Activated T-cell treated with anti-CD3 and anti-CD28 coated beads, Interleukin-2, amount 50 U/mL, for 24 hours (primary cell): Measurements from ENCODE around the gene THSD7B.

Source experiments
- DNase-seq: peaks from one replicate; pipeline ENCODE4 v3.0.0-alpha.2; 2020
- H3K27ac Mint-ChIP-seq: 2 replicates; pipeline ENCODE4 v1.8.0; 2020; ENCODE audit warnings: mild to moderate bottlenecking, mixed read lengths
- H3K27me3 Mint-ChIP-seq: 2 replicates; pipeline ENCODE4 v1.8.0; 2020; ENCODE audit warnings: mixed read lengths
- H3K36me3 Mint-ChIP-seq: 2 replicates; pipeline ENCODE4 v1.8.0; 2020; ENCODE audit warnings: low read depth, mixed read lengths
- H3K4me1 Mint-ChIP-seq: 2 replicates; pipeline ENCODE4 v1.8.0; 2020; ENCODE audit warnings: low read depth, mixed read lengths
- H3K4me3 Mint-ChIP-seq: 2 replicates; pipeline ENCODE4 v1.8.0; 2020; ENCODE audit warnings: mild to moderate bottlenecking, moderate library complexity, mixed read lengths
- H3K9me3 Mint-ChIP-seq: 2 replicates; pipeline ENCODE4 v1.8.0; 2020; ENCODE audit warnings: mixed read lengths

THSD7B gene

GRCh38 chr2:137211761-137212160 lies 446.4 kb downstream of the THSD7B start:
- H3K36me3 Mint-ChIP-seq: no peaks in the 10 kb centered on the region
- no peaks in the 10 kb centered on the region for H3K4me1 Mint-ChIP-seq
- no peak for DNase-seq

DNA sequence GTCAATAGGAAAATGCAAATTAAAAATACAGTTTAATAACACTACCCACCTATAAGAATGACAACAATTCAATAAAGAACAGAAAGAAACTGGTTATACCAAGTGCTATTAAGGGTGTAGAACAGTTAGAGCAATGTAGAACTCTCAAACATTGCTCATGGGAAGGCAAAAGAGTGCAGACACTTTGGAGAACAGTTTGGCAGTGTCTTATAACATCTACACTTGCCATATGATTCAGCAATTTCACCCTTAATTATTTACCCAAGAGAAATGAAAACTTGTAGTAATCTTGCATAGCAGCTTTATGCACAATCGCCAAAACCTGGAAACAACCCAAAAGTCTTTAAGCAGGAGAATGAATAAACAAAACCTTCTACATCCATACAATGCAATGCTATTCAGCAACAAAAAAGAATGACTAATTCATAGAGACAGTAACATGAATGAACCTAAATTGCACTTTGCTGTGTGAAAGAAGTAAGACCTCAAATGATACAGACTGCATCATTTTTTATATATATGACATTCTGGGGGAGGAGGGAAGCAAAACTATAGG lies 455.2 kb downstream of the THSD7B start:
- Mint-ChIP-seq H3K27me3 (no peaks in the 10 kb centered on the region), H3K4me3 (no peak overlapping the region), H3K4me1 (no peaks in the 10 kb centered on the region), H3K9me3 (no peaks in the 10 kb centered on the region), H3K36me3 (no peaks in the 10 kb centered on the region), H3K27ac (no peak overlapping the region)
- DNase-seq: no peak

More at GRCh38 chr2:137211761-137212160, 446.4 kb downstream of the THSD7B start:
- no peak overlapping the region for H3K4me3 Mint-ChIP-seq
- no peak overlapping the region for H3K27ac Mint-ChIP-seq
- H3K9me3 Mint-ChIP-seq: no peaks in the 10 kb centered on the region
- H3K27me3 Mint-ChIP-seq: no peaks in the 10 kb centered on the region

DNA sequence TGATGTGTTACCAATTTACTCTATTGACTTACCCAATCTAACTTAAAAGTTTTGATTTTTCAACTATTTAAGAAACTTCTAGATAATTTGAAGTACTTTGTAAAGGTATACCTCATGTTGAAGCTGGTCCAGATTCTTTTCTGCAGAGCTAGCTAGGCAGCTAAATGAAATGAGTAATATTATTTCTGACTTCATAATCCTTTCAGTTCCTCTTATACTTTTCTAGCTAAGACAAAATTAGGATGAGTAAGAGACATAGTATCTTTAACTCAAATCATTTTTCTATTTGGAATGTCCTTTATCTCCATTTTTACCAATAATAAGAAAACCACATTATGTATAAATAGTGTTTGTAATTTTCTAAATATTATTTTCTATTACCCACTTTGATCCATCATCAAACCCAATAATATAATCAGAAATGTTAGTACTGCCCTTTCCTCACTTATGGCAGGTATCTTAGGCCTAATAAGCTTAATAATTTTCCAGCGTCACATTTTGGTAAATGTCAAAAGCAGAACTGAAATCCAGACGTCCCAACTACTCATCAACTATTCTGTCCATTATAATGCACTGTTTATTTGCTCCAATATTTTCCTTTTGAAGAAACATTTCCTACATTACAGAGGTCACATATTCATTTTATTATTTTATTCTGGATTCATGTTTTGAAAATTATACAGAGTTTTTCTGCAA lies 456.6 kb downstream of the THSD7B start:
- Mint-ChIP-seq H3K27me3 (no peaks in the 10 kb centered on the region), H3K4me1 (no peaks in the 10 kb centered on the region), H3K9me3 (no peaks in the 10 kb centered on the region), H3K27ac (no peak overlapping the region), H3K4me3 (no peak overlapping the region), H3K36me3 (no peaks in the 10 kb centered on the region)
- DNase-seq: no peak

DNA sequence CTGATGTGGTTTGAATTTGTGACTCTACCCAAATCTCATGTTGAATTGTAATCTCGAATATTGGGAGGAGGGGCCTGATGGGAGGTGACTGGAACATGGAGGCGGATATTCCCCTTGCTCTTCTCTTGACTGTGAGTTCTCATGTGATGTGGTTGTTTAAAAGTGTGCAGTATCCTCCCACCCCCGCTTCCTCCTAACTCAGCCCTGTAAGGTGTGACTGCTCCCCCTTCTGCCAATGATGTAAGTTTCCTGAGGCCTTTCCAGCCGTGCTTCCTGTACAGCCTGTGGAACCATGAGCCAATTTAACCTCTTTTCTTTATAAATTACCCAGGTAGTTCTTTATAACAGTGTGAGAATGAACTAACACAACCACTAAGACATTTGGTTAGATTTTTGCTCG lies 458.4 kb downstream of the THSD7B start:
- DNase-seq: no peak
- H3K27me3 Mint-ChIP-seq: no peaks in the 10 kb centered on the region
- H3K4me1 Mint-ChIP-seq: no peaks in the 10 kb centered on the region
- no peak overlapping the region for H3K27ac Mint-ChIP-seq
- H3K9me3 Mint-ChIP-seq: no peaks in the 10 kb centered on the region
- H3K36me3 Mint-ChIP-seq: no peaks in the 10 kb centered on the region
- no peak overlapping the region for H3K4me3 Mint-ChIP-seq

DNA sequence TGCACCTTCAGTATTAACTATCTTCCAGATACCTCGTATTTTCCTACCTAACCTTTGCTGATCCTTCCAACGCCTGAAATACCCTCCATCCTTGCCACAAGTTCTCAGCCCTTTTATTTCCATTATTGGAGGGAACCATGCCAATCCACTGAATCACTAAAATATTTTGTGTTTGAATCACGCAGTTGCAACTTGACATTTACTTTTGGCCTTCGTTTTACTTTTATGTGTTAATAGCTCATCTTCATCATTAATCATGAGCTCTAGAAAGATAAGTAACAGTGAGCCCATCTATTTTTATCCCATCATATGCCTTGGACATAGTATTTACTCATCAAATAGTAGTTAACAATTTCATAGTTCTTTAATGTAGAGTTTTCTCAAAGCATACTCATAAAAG lies 463.2 kb downstream of the THSD7B start:
- no peaks in the 10 kb centered on the region for H3K9me3 Mint-ChIP-seq
- DNase-seq: no peak
- H3K27ac Mint-ChIP-seq: no peak overlapping the region
- no peaks in the 10 kb centered on the region for H3K27me3 Mint-ChIP-seq
- no peaks in the 10 kb centered on the region for H3K4me1 Mint-ChIP-seq
- H3K4me3 Mint-ChIP-seq: no peak overlapping the region
- no peaks in the 10 kb centered on the region for H3K36me3 Mint-ChIP-seq

DNA sequence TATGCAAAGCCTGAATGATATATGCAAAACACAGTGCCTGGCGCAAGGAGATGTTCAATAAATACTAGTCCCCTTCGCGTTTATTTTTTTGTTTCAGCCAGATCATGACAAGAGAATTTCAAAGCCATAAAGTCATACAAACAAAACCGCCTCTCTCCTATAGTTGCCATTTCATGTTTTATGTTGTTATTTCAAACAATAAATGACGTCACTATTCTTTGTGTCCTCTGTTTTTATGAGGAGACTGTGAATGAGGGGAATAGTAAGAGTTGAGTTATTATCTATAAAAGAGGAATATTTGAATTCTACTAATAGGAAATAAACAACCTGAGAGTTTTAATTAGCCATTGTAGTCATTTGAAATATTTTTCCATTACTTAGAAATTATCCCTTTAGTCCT lies 464.5 kb downstream of the THSD7B start:
- no peaks in the 10 kb centered on the region for H3K4me1 Mint-ChIP-seq
- no peak overlapping the region for H3K4me3 Mint-ChIP-seq

GRCh38 chr2:137231628-137232027 lies 466.3 kb downstream of the THSD7B start:
- Mint-ChIP-seq H3K4me1 (no peaks in the 10 kb centered on the region), H3K27ac (no peak overlapping the region), H3K36me3 (no peaks in the 10 kb centered on the region), H3K4me3 (no peak overlapping the region), H3K27me3 (no peaks in the 10 kb centered on the region), H3K9me3 (no peaks in the 10 kb centered on the region)
- no peak for DNase-seq

More for the DNA sequence above, 464.5 kb downstream of the THSD7B start:
- no peaks in the 10 kb centered on the region for H3K36me3 Mint-ChIP-seq
- no peak overlapping the region for H3K27ac Mint-ChIP-seq
- H3K27me3 Mint-ChIP-seq: no peaks in the 10 kb centered on the region
- no peak for DNase-seq
- no peaks in the 10 kb centered on the region for H3K9me3 Mint-ChIP-seq

- no peaks in the 10 kb centered on the region for H3K9me3 Mint-ChIP-seq
- H3K27ac Mint-ChIP-seq: no peak overlapping the region
- no peaks in the 10 kb centered on the region for H3K27me3 Mint-ChIP-seq
- DNase-seq: no peak
- H3K4me3 Mint-ChIP-seq: no peak overlapping the region
- H3K36me3 Mint-ChIP-seq: no peaks in the 10 kb centered on the region
- H3K4me1 Mint-ChIP-seq: no peaks in the 10 kb centered on the region
Measured at GRCh38 chr2:137232076-137232475, 466.7 kb downstream of the THSD7B start.

GRCh38 chr2:137233091-137233490 lies 467.7 kb downstream of the THSD7B start:
- H3K27me3 Mint-ChIP-seq: no peaks in the 10 kb centered on the region
- H3K36me3 Mint-ChIP-seq: no peaks in the 10 kb centered on the region
- no peaks in the 10 kb centered on the region for H3K9me3 Mint-ChIP-seq
- no peak overlapping the region for H3K4me3 Mint-ChIP-seq
- H3K27ac Mint-ChIP-seq: no peak overlapping the region
- DNase-seq: no peak
- H3K4me1 Mint-ChIP-seq: no peaks in the 10 kb centered on the region

DNA sequence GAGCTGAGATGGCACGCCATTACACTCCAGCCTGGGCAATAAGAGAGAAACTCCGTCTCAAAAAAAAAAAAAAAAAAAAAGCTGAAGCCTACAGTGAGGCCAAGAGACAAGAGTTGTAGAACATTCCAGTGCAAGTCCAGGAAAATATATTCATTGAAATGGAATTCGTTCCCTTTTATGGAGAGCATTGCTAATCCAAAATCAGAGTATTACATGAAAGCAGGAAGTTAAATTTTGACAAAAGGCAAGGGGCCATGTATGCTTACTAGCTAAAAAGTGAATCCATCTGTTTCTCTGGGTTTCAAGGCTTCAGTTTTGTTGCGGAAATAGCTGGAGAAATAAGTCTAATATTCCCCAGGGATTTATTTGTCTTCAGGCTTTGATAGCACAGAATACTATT lies 471.7 kb downstream of the THSD7B start:
- no peak overlapping the region for H3K4me3 Mint-ChIP-seq

DNA sequence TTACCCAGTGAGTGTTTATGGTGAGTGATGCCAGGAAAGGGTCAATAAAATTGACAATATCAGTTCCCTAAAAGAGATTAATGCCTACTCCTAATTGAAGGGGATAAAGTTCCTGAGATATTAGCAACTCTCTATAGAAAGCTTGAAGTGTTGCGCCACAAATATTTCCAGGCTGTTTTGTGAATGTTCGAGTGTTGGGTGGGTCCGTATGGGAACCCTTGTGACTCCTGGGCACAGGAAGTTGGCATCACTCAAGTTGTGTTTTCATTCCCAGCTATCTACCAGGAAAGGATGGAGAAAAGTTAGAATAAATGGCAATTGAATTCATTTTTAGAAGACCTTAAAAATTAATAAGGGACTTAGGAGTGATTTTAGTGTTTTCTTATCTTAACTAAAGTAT lies 472.7 kb downstream of the THSD7B start:
- no peaks in the 10 kb centered on the region for H3K4me1 Mint-ChIP-seq
- no peaks in the 10 kb centered on the region for H3K27me3 Mint-ChIP-seq
- no peaks in the 10 kb centered on the region for H3K9me3 Mint-ChIP-seq
- no peak for DNase-seq
- H3K4me3 Mint-ChIP-seq: no peak overlapping the region
- H3K27ac Mint-ChIP-seq: no peak overlapping the region
- H3K36me3 Mint-ChIP-seq: no peaks in the 10 kb centered on the region

More for the DNA sequence above, 471.7 kb downstream of the THSD7B start:
- no peaks in the 10 kb centered on the region for H3K4me1 Mint-ChIP-seq
- H3K36me3 Mint-ChIP-seq: no peaks in the 10 kb centered on the region
- H3K27me3 Mint-ChIP-seq: no peaks in the 10 kb centered on the region
- no peak overlapping the region for H3K27ac Mint-ChIP-seq
- DNase-seq: no peak
- H3K9me3 Mint-ChIP-seq: no peaks in the 10 kb centered on the region

GRCh38 chr2:137249463-137250130 lies 484.3 kb downstream of the THSD7B start:
- no peak for DNase-seq
- Mint-ChIP-seq H3K9me3 (no peaks in the 10 kb centered on the region), H3K4me1 (no peaks in the 10 kb centered on the region), H3K27ac (no peak overlapping the region), H3K4me3 (no peak overlapping the region), H3K36me3 (no peaks in the 10 kb centered on the region), H3K27me3 (no peaks in the 10 kb centered on the region)

GRCh38 chr2:137250401-137250800 lies 485.1 kb downstream of the THSD7B start:
- Mint-ChIP-seq H3K27ac (no peak overlapping the region), H3K4me1 (no peaks in the 10 kb centered on the region), H3K27me3 (no peaks in the 10 kb centered on the region), H3K4me3 (no peak overlapping the region), H3K9me3 (no peaks in the 10 kb centered on the region), H3K36me3 (no peaks in the 10 kb centered on the region)
- DNase-seq: no peak

DNA sequence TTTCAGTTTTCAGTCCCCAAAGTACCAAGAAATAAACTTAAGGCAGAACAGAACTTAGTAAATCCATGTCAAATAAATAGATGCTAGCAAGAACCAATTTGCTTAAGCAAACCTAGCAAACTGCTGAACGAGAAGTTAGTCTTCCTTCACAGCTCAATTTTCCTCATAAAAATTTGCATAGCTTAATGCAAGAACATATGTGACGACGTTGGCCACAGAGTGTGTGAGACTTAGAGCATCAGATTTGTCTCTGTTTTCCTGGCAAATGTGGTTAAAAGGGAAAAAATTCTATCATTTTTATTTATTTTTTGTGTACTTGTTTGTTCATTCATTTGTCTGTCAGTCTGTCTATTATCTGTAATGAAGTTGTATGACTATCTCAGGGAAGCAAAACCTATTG lies 485.7 kb downstream of the THSD7B start:
- no peaks in the 10 kb centered on the region for H3K4me1 Mint-ChIP-seq
- H3K4me3 Mint-ChIP-seq: no peak overlapping the region
- H3K36me3 Mint-ChIP-seq: no peaks in the 10 kb centered on the region
- DNase-seq: no peak
- no peaks in the 10 kb centered on the region for H3K9me3 Mint-ChIP-seq
- no peaks in the 10 kb centered on the region for H3K27me3 Mint-ChIP-seq
- H3K27ac Mint-ChIP-seq: no peak overlapping the region

DNA sequence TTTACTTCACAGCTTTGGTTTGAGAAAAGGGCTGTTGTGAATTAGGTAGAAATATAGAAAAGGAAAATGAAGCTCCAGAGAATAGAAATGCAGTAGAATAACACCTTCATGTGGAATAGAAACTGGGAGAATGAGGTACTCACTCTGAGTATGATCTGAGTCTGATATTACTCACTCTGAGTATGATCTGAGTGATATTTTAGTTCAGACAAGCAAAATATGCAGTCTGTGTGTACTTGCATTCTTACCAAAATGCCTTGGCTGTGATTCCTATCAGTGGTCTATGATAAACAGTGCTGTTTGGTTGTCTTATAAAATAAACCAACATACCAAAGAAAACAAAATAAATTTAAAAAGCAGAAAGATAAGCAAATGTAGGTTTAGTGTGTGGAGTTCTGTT lies 487.6 kb downstream of the THSD7B start:
- Mint-ChIP-seq H3K27ac (no peak overlapping the region), H3K27me3 (no peaks in the 10 kb centered on the region), H3K4me1 (no peaks in the 10 kb centered on the region), H3K36me3 (no peaks in the 10 kb centered on the region), H3K9me3 (no peaks in the 10 kb centered on the region), H3K4me3 (no peak overlapping the region)
- DNase-seq: no peak
